ENCODE measurements around the gene ZNF701. TPM values are rescaled to one million over a fixed set of nuclear protein-coding genes. Genes with fewer than 3 reads are reported as not detected.

ZNF701 gene
- polyA plus RNA-seq, 1 of the 3 experiments (the other 2 are of a cell fraction) = 3.8 TPM

DNA sequence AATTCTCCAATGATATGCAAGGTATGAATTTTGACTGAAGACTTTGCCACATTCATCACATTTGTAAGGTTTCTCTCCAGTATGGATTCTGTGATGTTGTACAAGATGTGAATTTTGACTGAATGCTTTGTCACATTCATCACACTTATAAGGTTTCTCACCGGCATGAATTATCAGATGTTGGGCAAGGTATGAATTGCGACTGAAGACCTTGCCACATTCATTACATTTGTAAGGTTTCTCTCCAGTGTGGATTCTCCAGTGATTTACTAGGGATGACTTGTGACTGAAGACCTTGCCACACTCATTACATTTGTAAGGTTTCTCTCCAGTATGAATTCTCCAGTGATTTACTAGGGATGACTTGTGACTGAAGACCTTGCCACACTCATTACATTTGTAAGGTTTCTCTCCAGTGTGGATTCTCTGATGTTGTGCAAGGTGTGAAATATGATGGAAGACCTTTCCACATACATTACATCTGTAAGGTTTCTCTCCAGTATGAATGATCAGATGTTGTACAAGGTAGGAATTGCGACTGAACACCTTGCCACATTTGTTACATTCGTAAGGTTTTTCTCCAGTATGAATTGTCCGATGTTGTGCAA lies 43.3 kb downstream of the ZNF701 start:
- H3K27me3 ChIP-seq (ENCODE audit: insufficient read depth) = no peaks in the 10 kb centered on the region
- POLR2A ChIA-PET = no interaction called here
- no peak overlapping the region for H3K27ac ChIP-seq (ENCODE audit: low read depth in 2 of 2, low read length in 1 of 2)
- no peak overlapping the region for H3K4me2 ChIP-seq
- H3K4me1 ChIP-seq (ENCODE audit: control insufficient read depth in 1 of 2, insufficient read depth in 2 of 2, low read depth in 1 of 2, low read length in 1 of 2) = no peaks in the 10 kb centered on the region
- no peak overlapping the region for H2AFZ ChIP-seq (ENCODE audit: low read depth)
- CTCF ChIA-PET = no interaction called here
- 91% methylated on average over 5 of the region's 5 CpGs for WGBS (ENCODE audit: low lambda C conversion rate)
- no peak for DNase-seq
- no peak overlapping the region for H3K4me3 ChIP-seq (ENCODE audit: low read depth in 2 of 2, low read length in 1 of 2)
- H3K9me2 ChIP-seq = no peaks in the 10 kb centered on the region
- H3K79me2 ChIP-seq (ENCODE audit: insufficient read depth) = peaks cover 21% of the 10 kb centered on the region; the same call in 1 of the 2 replicates
- H3K36me3 ChIP-seq (replicated peaks in 1 of 2; ENCODE audit: control insufficient read depth in 1 of 2, insufficient read depth in 2 of 2, low read length in 1 of 2) = peaks cover 17 to 70% of the 10 kb centered on the region in 2 experiments
- H4K20me1 ChIP-seq (ENCODE audit: insufficient read depth) = no peaks in the 10 kb centered on the region
- H3F3A ChIP-seq (replicated peaks; ENCODE audit: insufficient read depth) = no peaks in the 10 kb centered on the region
- H3K9me3 ChIP-seq = 0 out of 2 replicates have a peak, but pooled peaks cover 20% of the 10 kb centered on the region
- no peak overlapping the region for H3K9ac ChIP-seq
- no peak for TF ChIP-seq TAF1 (IDR thresholded peaks at IDR 0.05; ENCODE audit: borderline replicate concordance, low read depth, low read length)
- TF ChIP-seq FOXJ3 (CRISPR knock-in tag; IDR thresholded peaks at IDR 0.05) = no peak
- TF ChIP-seq CHD2 (IDR thresholded peaks at IDR 0.05; ENCODE audit: low read length, partially characterized antibody) = no peak
- no peak for TF ChIP-seq PBX3 (IDR thresholded peaks at IDR 0.05)

DNA sequence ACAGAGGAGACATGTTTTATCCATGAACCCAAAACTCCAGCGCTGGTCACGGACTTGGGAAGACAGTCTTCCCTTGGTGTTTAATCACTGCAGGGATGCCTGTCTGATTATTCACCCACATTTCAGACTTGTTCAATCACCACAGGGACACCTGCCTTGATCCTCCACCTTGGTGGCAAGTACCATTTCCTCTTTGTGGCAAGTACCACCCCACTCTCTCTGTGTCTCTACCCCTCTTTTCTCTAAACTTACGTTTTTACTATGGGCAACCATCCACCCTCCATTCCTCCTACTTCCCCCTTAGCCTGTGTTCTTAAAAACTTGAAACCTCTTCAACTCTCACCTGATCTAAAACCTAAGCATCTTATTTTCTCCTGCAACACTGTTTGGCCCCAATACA lies 51.3 kb downstream of the ZNF701 start:
- Histone ChIP-seq H3K9ac (no peak overlapping the region), H3K27ac (ENCODE audit: low read depth in 2 of 2, low read length in 1 of 2) (no peak overlapping the region), H3K27me3 (ENCODE audit: insufficient read depth) (no peaks in the 10 kb centered on the region), H3K9me3 (no peaks in the 10 kb centered on the region), H3K4me3 (ENCODE audit: low read depth in 2 of 2, low read length in 1 of 2) (no peak overlapping the region), H3K9me2 (no peaks in the 10 kb centered on the region), H3K36me3 (replicated peaks in 1 of 2; ENCODE audit: control insufficient read depth in 1 of 2, insufficient read depth in 2 of 2, low read length in 1 of 2) (peaks cover 4 to 45% of the 10 kb centered on the region in 2 experiments), H4K20me1 (ENCODE audit: insufficient read depth) (no peaks in the 10 kb centered on the region), H3F3A (replicated peaks; ENCODE audit: insufficient read depth) (no peaks in the 10 kb centered on the region), H3K4me2 (no peak overlapping the region), H2AFZ (ENCODE audit: low read depth) (no peak overlapping the region), H3K79me2 (ENCODE audit: insufficient read depth) (peaks cover under 1% of the 10 kb centered on the region; the same call in 1 of the 2 replicates), H3K4me1 (ENCODE audit: control insufficient read depth in 1 of 2, insufficient read depth in 2 of 2, low read depth in 1 of 2, low read length in 1 of 2) (no peaks in the 10 kb centered on the region)
- no peak for TF ChIP-seq SMC3 (IDR thresholded peaks at IDR 0.05; ENCODE audit: low read depth, low read length)
- no peak for TF ChIP-seq POLR2AphosphoS5 (IDR thresholded peaks at IDR 0.05; ENCODE audit: low read depth, low read length)
- no peak for TF ChIP-seq RXRA (IDR thresholded peaks at IDR 0.05; ENCODE audit: borderline replicate concordance, low read depth)
- no peak for TF ChIP-seq FOXM1 (IDR thresholded peaks at IDR 0.05; ENCODE audit: low read depth)
- TF ChIP-seq RCOR1 (IDR thresholded peaks at IDR 0.05; ENCODE audit: low read length) = no peak
- no peak for TF ChIP-seq TCF12 (IDR thresholded peaks at IDR 0.05)
- no peak for TF ChIP-seq NFIC (IDR thresholded peaks at IDR 0.05; ENCODE audit: borderline replicate concordance)
- no peak for TF ChIP-seq GABPA (IDR thresholded peaks at IDR 0.05; ENCODE audit: low read depth)
- no peak for TF ChIP-seq TEAD4 (IDR thresholded peaks at IDR 0.05; ENCODE audit: borderline replicate concordance, insufficient read depth)
- no peak for TF ChIP-seq EZH2phosphoT487 (IDR thresholded peaks at IDR 0.05; ENCODE audit: borderline replicate concordance, low read depth)
- no peak for TF ChIP-seq ELF1 (IDR thresholded peaks at IDR 0.05)
- TF ChIP-seq, protein P1, sequence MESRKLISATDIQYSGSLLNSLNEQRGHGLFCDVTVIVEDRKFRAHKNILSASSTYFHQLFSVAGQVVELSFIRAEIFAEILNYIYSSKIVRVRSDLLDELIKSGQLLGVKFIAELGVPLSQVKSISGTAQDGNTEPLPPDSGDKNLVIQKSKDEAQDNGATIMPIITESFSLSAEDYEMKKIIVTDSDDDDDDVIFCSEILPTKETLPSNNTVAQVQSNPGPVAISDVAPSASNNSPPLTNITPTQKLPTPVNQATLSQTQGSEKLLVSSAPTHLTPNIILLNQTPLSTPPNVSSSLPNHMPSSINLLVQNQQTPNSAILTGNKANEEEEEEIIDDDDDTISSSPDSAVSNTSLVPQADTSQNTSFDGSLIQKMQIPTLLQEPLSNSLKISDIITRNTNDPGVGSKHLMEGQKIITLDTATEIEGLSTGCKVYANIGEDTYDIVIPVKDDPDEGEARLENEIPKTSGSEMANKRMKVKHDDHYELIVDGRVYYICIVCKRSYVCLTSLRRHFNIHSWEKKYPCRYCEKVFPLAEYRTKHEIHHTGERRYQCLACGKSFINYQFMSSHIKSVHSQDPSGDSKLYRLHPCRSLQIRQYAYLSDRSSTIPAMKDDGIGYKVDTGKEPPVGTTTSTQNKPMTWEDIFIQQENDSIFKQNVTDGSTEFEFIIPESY (IDR thresholded peaks at IDR 0.05; ENCODE audit: borderline replicate concordance, low read depth) = no peak
- POLR2A ChIA-PET = no interaction called here
- 79% methylated on average over 3 of the region's 3 CpGs for WGBS (ENCODE audit: low lambda C conversion rate)
- no peak for DNase-seq
- CTCF ChIA-PET = no interaction called here

Measured in SK-N-SH (cell line).